ENCODE data around the gene PARD3. TPM values are rescaled to one million over a fixed set of nuclear protein-coding genes. Genes with fewer than 3 reads are reported as not detected.
"Not testable (repeated sequence)": the region's sequence is repeated elsewhere in the genome, so short reads cannot be mapped to it uniquely, and the experiment has no call there.

Gene PARD3
- total RNA-seq, 2 experiments from 2014 or later, result 0.53 to 0.71 TPM

DNA sequence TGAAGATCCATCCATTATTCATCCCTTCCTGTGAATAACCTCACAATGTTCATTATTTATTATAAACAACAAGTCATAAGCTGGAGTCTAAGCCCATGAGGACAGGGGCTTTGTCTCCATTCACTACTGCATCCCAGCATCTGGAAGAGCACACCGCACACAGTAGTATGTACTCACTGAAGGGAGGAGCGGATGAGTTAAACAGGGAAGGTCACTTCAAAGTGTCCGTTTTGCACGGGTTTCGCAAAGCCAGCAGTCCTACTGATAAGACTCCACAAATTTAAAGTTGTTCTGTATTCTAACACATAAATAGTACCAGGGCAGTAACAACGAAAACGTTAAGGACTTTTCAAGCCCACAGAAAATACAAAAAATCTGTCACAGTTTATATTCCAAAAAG, 167.9 kb downstream of the PARD3 start:
- no peak overlapping the region for H3K27ac ChIP-seq (ENCODE audit: low read depth in 1 of 2, low read length in 2 of 2)
- intact Hi-C loops (cut with DNase I, micrococcal nuclease), result no loop called here
- no peaks in the 10 kb centered on the region for H3K4me1 ChIP-seq (ENCODE audit: insufficient read depth, low read length)
- no peaks in the 10 kb centered on the region for H3K27me3 ChIP-seq (ENCODE audit: control insufficient read depth in 1 of 2, insufficient read depth in 2 of 2, low read length in 2 of 2)
- H3K9me3 ChIP-seq (ENCODE audit: control insufficient read depth in 1 of 2, insufficient read depth in 1 of 2, low read length in 2 of 2), result no peaks in the 10 kb centered on the region
- DNase-seq (no peak), ATAC-seq (ENCODE audit: poor library complexity) (no peak)
- no peak overlapping the region for H3K4me3 ChIP-seq (ENCODE audit: low read length)
- Mint-ChIP-seq H3K27ac (no peak overlapping the region), H3K27me3 (peaks cover 7% of the 10 kb centered on the region), H3K36me3 (ENCODE audit: low read depth) (no peaks in the 10 kb centered on the region), H3K4me3 (no peak overlapping the region), H3K4me1 (ENCODE audit: low read depth) (no peaks in the 10 kb centered on the region), H3K9me3 (no peaks in the 10 kb centered on the region)
- TF ChIP-seq, protein P1, sequence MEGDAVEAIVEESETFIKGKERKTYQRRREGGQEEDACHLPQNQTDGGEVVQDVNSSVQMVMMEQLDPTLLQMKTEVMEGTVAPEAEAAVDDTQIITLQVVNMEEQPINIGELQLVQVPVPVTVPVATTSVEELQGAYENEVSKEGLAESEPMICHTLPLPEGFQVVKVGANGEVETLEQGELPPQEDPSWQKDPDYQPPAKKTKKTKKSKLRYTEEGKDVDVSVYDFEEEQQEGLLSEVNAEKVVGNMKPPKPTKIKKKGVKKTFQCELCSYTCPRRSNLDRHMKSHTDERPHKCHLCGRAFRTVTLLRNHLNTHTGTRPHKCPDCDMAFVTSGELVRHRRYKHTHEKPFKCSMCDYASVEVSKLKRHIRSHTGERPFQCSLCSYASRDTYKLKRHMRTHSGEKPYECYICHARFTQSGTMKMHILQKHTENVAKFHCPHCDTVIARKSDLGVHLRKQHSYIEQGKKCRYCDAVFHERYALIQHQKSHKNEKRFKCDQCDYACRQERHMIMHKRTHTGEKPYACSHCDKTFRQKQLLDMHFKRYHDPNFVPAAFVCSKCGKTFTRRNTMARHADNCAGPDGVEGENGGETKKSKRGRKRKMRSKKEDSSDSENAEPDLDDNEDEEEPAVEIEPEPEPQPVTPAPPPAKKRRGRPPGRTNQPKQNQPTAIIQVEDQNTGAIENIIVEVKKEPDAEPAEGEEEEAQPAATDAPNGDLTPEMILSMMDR (IDR thresholded peaks at IDR 0.05), result no peak
- H3K36me3 ChIP-seq (ENCODE audit: insufficient read depth, low read length), result no peaks in the 10 kb centered on the region
- ChIA-PET CTCF (interaction anchor here (1.9 kb wide), 1 partner anchor 10 kb away, joined by 8 read pairs; no protein-coding TSS in a partner anchor), POLR2A (no interaction called here)

DNA sequence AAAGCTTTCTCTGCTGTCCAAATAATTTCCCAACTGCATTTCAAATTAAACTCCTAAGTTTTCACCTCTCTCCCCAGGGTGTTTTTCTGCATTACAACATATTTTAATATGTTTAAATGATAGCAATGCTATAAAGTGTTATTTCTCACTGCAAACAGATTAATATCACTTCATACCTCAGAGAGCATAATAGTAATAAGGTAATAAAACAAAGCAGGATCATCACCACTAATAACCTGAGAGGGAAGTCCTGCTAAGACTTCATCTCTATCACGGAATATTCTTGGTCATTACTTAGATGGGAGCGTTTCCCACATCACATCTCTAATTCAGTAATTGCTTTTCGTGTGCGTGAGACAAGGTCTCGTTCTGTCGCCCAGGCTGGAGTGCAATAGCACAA, 168.8 kb downstream of the PARD3 start:
- no peaks in the 10 kb centered on the region for H3K4me1 Mint-ChIP-seq (ENCODE audit: low read depth)
- Histone ChIP-seq H3K4me3 (ENCODE audit: low read length) (no peak overlapping the region), H3K27me3 (ENCODE audit: control insufficient read depth in 1 of 2, insufficient read depth in 2 of 2, low read length in 2 of 2) (no peaks in the 10 kb centered on the region), H3K9me3 (ENCODE audit: control insufficient read depth in 1 of 2, insufficient read depth in 1 of 2, low read length in 2 of 2) (no peaks in the 10 kb centered on the region), H3K36me3 (ENCODE audit: insufficient read depth, low read length) (no peaks in the 10 kb centered on the region), H3K27ac (ENCODE audit: low read depth in 1 of 2, low read length in 2 of 2) (no peak overlapping the region), H3K4me1 (ENCODE audit: insufficient read depth, low read length) (no peaks in the 10 kb centered on the region)
- ATAC-seq (ENCODE audit: poor library complexity) (no peak), DNase-seq (no peak)
- no peak overlapping the region for H3K27ac Mint-ChIP-seq
- peaks cover 7% of the 10 kb centered on the region for H3K27me3 Mint-ChIP-seq
- POLR2A ChIA-PET, result no interaction called here
- TF ChIP-seq, protein P1 (IDR thresholded peaks at IDR 0.05), result no peak
- H3K4me3 Mint-ChIP-seq, result no peak overlapping the region
- CTCF ChIA-PET, result interaction anchor here (1.9 kb wide), 1 partner anchor 9 kb away, joined by 8 read pairs; no protein-coding TSS in a partner anchor
- intact Hi-C loops (cut with DNase I, micrococcal nuclease), result no loop called here
- H3K36me3 Mint-ChIP-seq (ENCODE audit: low read depth), result no peaks in the 10 kb centered on the region
- no peaks in the 10 kb centered on the region for H3K9me3 Mint-ChIP-seq

DNA sequence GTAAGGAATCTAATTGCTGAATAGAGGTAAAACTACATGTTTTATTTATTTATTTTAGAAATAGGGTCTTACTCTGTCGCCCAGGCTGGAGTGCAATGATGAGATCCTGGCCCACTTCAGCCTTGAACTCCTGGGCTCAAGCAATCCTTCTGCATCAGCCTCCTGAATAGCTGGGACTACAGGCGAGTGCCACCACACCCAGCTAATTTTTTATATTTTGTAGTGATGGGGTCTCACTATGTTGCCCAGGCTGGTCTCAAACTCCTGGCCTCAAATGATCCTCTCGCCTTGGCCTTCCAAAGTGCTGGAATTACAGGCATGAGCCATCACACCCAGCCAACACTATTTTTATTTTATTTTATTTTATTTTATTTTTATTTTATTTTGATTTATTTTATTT, 170.3 kb downstream of the PARD3 start:
- H3K9me3 ChIP-seq (ENCODE audit: control insufficient read depth in 1 of 2, insufficient read depth in 1 of 2, low read length in 2 of 2); H3K36me3 Mint-ChIP-seq (ENCODE audit: low read depth); CTCF ChIA-PET; H3K27me3 Mint-ChIP-seq; POLR2A ChIA-PET; H3K36me3 ChIP-seq (ENCODE audit: insufficient read depth, low read length); H3K4me3 Mint-ChIP-seq; intact Hi-C loops (cut with DNase I, micrococcal nuclease); ATAC-seq (ENCODE audit: poor library complexity); H3K9me3 Mint-ChIP-seq; H3K4me1 ChIP-seq (ENCODE audit: insufficient read depth, low read length); H3K27me3 ChIP-seq (ENCODE audit: control insufficient read depth in 1 of 2, insufficient read depth in 2 of 2, low read length in 2 of 2); DNase-seq; H3K4me3 ChIP-seq (ENCODE audit: low read length); H3K27ac Mint-ChIP-seq; H3K4me1 Mint-ChIP-seq (ENCODE audit: low read depth); H3K27ac ChIP-seq (ENCODE audit: low read depth in 1 of 2, low read length in 2 of 2): not testable (repeated sequence)

DNA sequence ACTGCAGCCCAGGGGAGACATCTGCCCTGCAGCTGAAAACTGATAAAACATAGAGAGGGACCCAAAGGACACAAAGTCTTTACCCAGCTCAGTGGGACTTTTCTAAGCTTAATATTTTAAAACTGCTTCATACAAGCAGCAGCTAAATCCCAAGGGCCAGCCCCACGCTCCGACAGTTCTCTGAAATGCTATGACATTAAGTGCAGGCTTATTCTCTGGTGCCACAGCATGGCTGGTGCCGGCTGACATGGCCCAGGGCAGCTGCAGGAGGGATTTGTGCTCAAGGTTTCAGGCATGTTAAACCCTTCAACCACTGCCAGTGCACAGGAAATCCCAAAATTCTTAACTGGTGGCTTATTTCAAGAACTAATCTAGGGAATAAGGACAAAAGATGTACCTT, 170.9 kb downstream of the PARD3 start:
- no peaks in the 10 kb centered on the region for H3K36me3 Mint-ChIP-seq (ENCODE audit: low read depth)
- DNase-seq, result no peak
- H3K27me3 Mint-ChIP-seq, result peaks cover 6% of the 10 kb centered on the region
- CTCF ChIA-PET, result no interaction called here
- TF ChIP-seq, protein P1 (IDR thresholded peaks at IDR 0.05), result no peak
- POLR2A ChIA-PET, result no interaction called here
- Histone ChIP-seq H3K4me1 (ENCODE audit: insufficient read depth, low read length) (no peaks in the 10 kb centered on the region), H3K36me3 (ENCODE audit: insufficient read depth, low read length) (no peaks in the 10 kb centered on the region), H3K27me3 (ENCODE audit: control insufficient read depth in 1 of 2, insufficient read depth in 2 of 2, low read length in 2 of 2) (no peaks in the 10 kb centered on the region), H3K27ac (ENCODE audit: low read depth in 1 of 2, low read length in 2 of 2) (no peak overlapping the region), H3K4me3 (ENCODE audit: low read length) (no peak overlapping the region), H3K9me3 (ENCODE audit: control insufficient read depth in 1 of 2, insufficient read depth in 1 of 2, low read length in 2 of 2) (no peaks in the 10 kb centered on the region)
- no peaks in the 10 kb centered on the region for H3K4me1 Mint-ChIP-seq (ENCODE audit: low read depth)
- no peak overlapping the region for H3K27ac Mint-ChIP-seq
- no peaks in the 10 kb centered on the region for H3K9me3 Mint-ChIP-seq
- intact Hi-C loops (cut with DNase I, micrococcal nuclease), result no loop called here
- ATAC-seq (ENCODE audit: poor library complexity), result no peak
- no peak overlapping the region for H3K4me3 Mint-ChIP-seq
